Measurements from ENCODE around the gene GABRB1.

GABRB1 gene

GRCh38 chr4:47002580-47002979 is 28.8 kb upstream of the GABRB1 start:
- Histone ChIP-seq H2BK12ac (ENCODE audit: low read length in 2 of 2) (no peak overlapping the region), H3K4me1 (ENCODE audit: control insufficient read depth, insufficient read depth, low read depth, low read length) (no peaks in the 10 kb centered on the region), H3K79me1 (replicated peaks; ENCODE audit: low read length, poor library complexity, severe bottlenecking) (no peaks in the 10 kb centered on the region), H2BK15ac (ENCODE audit: low read depth, poor library complexity, severe bottlenecking) (no peak overlapping the region), H3K36me3 (ENCODE audit: control insufficient read depth in 1 of 2, insufficient read depth in 2 of 2, low read depth in 1 of 2, low read length in 2 of 2) (no peaks in the 10 kb centered on the region), H3K14ac (ENCODE audit: low read length in 2 of 2) (no peak overlapping the region), H2BK120ac (ENCODE audit: low read depth, low read length) (no peak overlapping the region), H3K4me3 (ENCODE audit: insufficient read depth in 1 of 2, low read depth in 1 of 2, low read length in 2 of 2) (no peak overlapping the region), H2BK5ac (ENCODE audit: low read depth, low read length, poor library complexity, severe bottlenecking) (no peak overlapping the region), H3K27ac (ENCODE audit: low read length, poor library complexity, severe bottlenecking) (no peak overlapping the region), H3K4me2 (ENCODE audit: low read length, poor library complexity, severe bottlenecking) (no peak overlapping the region), H4K8ac (ENCODE audit: low read length) (no peak overlapping the region), H3K9ac (ENCODE audit: low read length) (no peak overlapping the region), H3K23ac (ENCODE audit: low read length in 2 of 2) (no peak overlapping the region), H3K9me3 (ENCODE audit: control insufficient read depth, low read length) (no peaks in the 10 kb centered on the region), H2AK5ac (ENCODE audit: low read length, severe bottlenecking) (no peak overlapping the region), H3K4ac (ENCODE audit: low read depth in 1 of 2, low read length in 2 of 2) (no peak overlapping the region), H2AFZ (ENCODE audit: low read depth, low read length) (no peak overlapping the region), H3K27me3 (ENCODE audit: control insufficient read depth in 1 of 2, insufficient read depth in 1 of 2, low read length in 2 of 2) (no peaks in the 10 kb centered on the region), H3K18ac (ENCODE audit: low read depth in 1 of 2, low read length in 2 of 2) (no peak overlapping the region), H4K91ac (ENCODE audit: low read length) (no peak overlapping the region)
- DNase-seq: peak; percentile 66
- 100% methylated on average over 1 of the region's 1 CpG for WGBS

- H2AFZ ChIP-seq (ENCODE audit: low read depth, low read length): no peak overlapping the region
- no peak for DNase-seq
- H3K23ac ChIP-seq (ENCODE audit: low read length in 2 of 2): no peak overlapping the region
- no peak overlapping the region for H2BK120ac ChIP-seq (ENCODE audit: low read depth, low read length)
- no peak overlapping the region for H3K4me2 ChIP-seq (ENCODE audit: low read length, poor library complexity, severe bottlenecking)
- H4K8ac ChIP-seq (ENCODE audit: low read length): no peak overlapping the region
- H3K18ac ChIP-seq (ENCODE audit: low read depth in 1 of 2, low read length in 2 of 2): no peak overlapping the region
- no peak overlapping the region for H3K9ac ChIP-seq (ENCODE audit: low read length)
- H2BK15ac ChIP-seq (ENCODE audit: low read depth, poor library complexity, severe bottlenecking): no peak overlapping the region
- H3K27ac ChIP-seq (ENCODE audit: low read length, poor library complexity, severe bottlenecking): no peak overlapping the region
- no peaks in the 10 kb centered on the region for H3K9me3 ChIP-seq (ENCODE audit: control insufficient read depth, low read length)
- H3K14ac ChIP-seq (ENCODE audit: low read length in 2 of 2): no peak overlapping the region
- no peak overlapping the region for H4K91ac ChIP-seq (ENCODE audit: low read length)
- no peak overlapping the region for H2BK12ac ChIP-seq (ENCODE audit: low read length in 2 of 2)
- H3K27me3 ChIP-seq (ENCODE audit: control insufficient read depth in 1 of 2, insufficient read depth in 1 of 2, low read length in 2 of 2): no peaks in the 10 kb centered on the region
- H2BK5ac ChIP-seq (ENCODE audit: low read depth, low read length, poor library complexity, severe bottlenecking): no peak overlapping the region
- no peak overlapping the region for H2AK5ac ChIP-seq (ENCODE audit: low read length, severe bottlenecking)
- H3K4me3 ChIP-seq (ENCODE audit: insufficient read depth in 1 of 2, low read depth in 1 of 2, low read length in 2 of 2): no peak overlapping the region
- peaks cover 2% of the 10 kb centered on the region for H3K4me1 ChIP-seq (ENCODE audit: control insufficient read depth, insufficient read depth, low read depth, low read length)
- H3K79me1 ChIP-seq (replicated peaks; ENCODE audit: low read length, poor library complexity, severe bottlenecking): no peaks in the 10 kb centered on the region
- no peak overlapping the region for H3K4ac ChIP-seq (ENCODE audit: low read depth in 1 of 2, low read length in 2 of 2)
- no peaks in the 10 kb centered on the region for H3K36me3 ChIP-seq (ENCODE audit: control insufficient read depth in 1 of 2, insufficient read depth in 2 of 2, low read depth in 1 of 2, low read length in 2 of 2)
These were observed 20.9 kb upstream of the GABRB1 start for GRCh38 chr4:47010347-47010911.

GRCh38 chr4:47010912-47011446 is 20.4 kb upstream of the GABRB1 start:
- no peak overlapping the region for H4K91ac ChIP-seq (ENCODE audit: low read length)
- H3K79me1 ChIP-seq (replicated peaks; ENCODE audit: low read length, poor library complexity, severe bottlenecking): no peaks in the 10 kb centered on the region
- H2BK120ac ChIP-seq (ENCODE audit: low read depth, low read length): no peak overlapping the region
- H2BK15ac ChIP-seq (ENCODE audit: low read depth, poor library complexity, severe bottlenecking): no peak overlapping the region
- H2BK12ac ChIP-seq (ENCODE audit: low read length in 2 of 2): no peak overlapping the region
- H3K4me1 ChIP-seq (ENCODE audit: control insufficient read depth, insufficient read depth, low read depth, low read length): peaks cover 2% of the 10 kb centered on the region
- H3K4me2 ChIP-seq (ENCODE audit: low read length, poor library complexity, severe bottlenecking): no peak overlapping the region
- H3K9me3 ChIP-seq (ENCODE audit: control insufficient read depth, low read length): no peaks in the 10 kb centered on the region
- peak overlapping the region in 1 of 2 experiments; percentile 11 for H3K18ac ChIP-seq (ENCODE audit: low read depth in 1 of 2, low read length in 2 of 2)
- H3K27ac ChIP-seq (ENCODE audit: low read length, poor library complexity, severe bottlenecking): no peak overlapping the region
- H2BK5ac ChIP-seq (ENCODE audit: low read depth, low read length, poor library complexity, severe bottlenecking): no peak overlapping the region
- DNase-seq: no peak
- no peaks in the 10 kb centered on the region for H3K27me3 ChIP-seq (ENCODE audit: control insufficient read depth in 1 of 2, insufficient read depth in 1 of 2, low read length in 2 of 2)
- no peak overlapping the region for H3K23ac ChIP-seq (ENCODE audit: low read length in 2 of 2)
- H3K36me3 ChIP-seq (ENCODE audit: control insufficient read depth in 1 of 2, insufficient read depth in 2 of 2, low read depth in 1 of 2, low read length in 2 of 2): no peaks in the 10 kb centered on the region
- H3K9ac ChIP-seq (ENCODE audit: low read length): no peak overlapping the region
- H4K8ac ChIP-seq (ENCODE audit: low read length): no peak overlapping the region
- no peak overlapping the region for H3K4ac ChIP-seq (ENCODE audit: low read depth in 1 of 2, low read length in 2 of 2)
- H3K14ac ChIP-seq (ENCODE audit: low read length in 2 of 2): no peak overlapping the region
- WGBS: 66% methylated on average over 2 of the region's 2 CpGs
- peak overlapping the region; percentile 88 for H2AFZ ChIP-seq (ENCODE audit: low read depth, low read length)
- no peak overlapping the region for H3K4me3 ChIP-seq (ENCODE audit: insufficient read depth in 1 of 2, low read depth in 1 of 2, low read length in 2 of 2)
- no peak overlapping the region for H2AK5ac ChIP-seq (ENCODE audit: low read length, severe bottlenecking)

- Histone ChIP-seq H3K4me1 (ENCODE audit: control insufficient read depth, insufficient read depth, low read depth, low read length) (peaks cover 2% of the 10 kb centered on the region), H3K4me2 (ENCODE audit: low read length, poor library complexity, severe bottlenecking) (no peak overlapping the region), H2AK5ac (ENCODE audit: low read length, severe bottlenecking) (no peak overlapping the region), H3K9ac (ENCODE audit: low read length) (no peak overlapping the region), H2BK120ac (ENCODE audit: low read depth, low read length) (no peak overlapping the region), H3K4me3 (ENCODE audit: insufficient read depth in 1 of 2, low read depth in 1 of 2, low read length in 2 of 2) (no peak overlapping the region), H2BK15ac (ENCODE audit: low read depth, poor library complexity, severe bottlenecking) (no peak overlapping the region), H4K8ac (ENCODE audit: low read length) (no peak overlapping the region), H3K14ac (ENCODE audit: low read length in 2 of 2) (no peak overlapping the region), H2BK12ac (ENCODE audit: low read length in 2 of 2) (no peak overlapping the region), H3K18ac (ENCODE audit: low read depth in 1 of 2, low read length in 2 of 2) (no peak overlapping the region), H3K4ac (ENCODE audit: low read depth in 1 of 2, low read length in 2 of 2) (no peak overlapping the region), H2BK5ac (ENCODE audit: low read depth, low read length, poor library complexity, severe bottlenecking) (no peak overlapping the region), H3K9me3 (ENCODE audit: control insufficient read depth, low read length) (no peaks in the 10 kb centered on the region), H3K27ac (ENCODE audit: low read length, poor library complexity, severe bottlenecking) (peak overlapping the region; percentile 21), H2AFZ (ENCODE audit: low read depth, low read length) (no peak overlapping the region), H3K36me3 (ENCODE audit: control insufficient read depth in 1 of 2, insufficient read depth in 2 of 2, low read depth in 1 of 2, low read length in 2 of 2) (no peaks in the 10 kb centered on the region), H3K27me3 (ENCODE audit: control insufficient read depth in 1 of 2, insufficient read depth in 1 of 2, low read length in 2 of 2) (no peaks in the 10 kb centered on the region), H3K79me1 (replicated peaks; ENCODE audit: low read length, poor library complexity, severe bottlenecking) (no peaks in the 10 kb centered on the region), H4K91ac (ENCODE audit: low read length) (no peak overlapping the region), H3K23ac (ENCODE audit: low read length in 2 of 2) (no peak overlapping the region)
- no peak for DNase-seq
These were observed 18.7 kb upstream of the GABRB1 start for GRCh38 chr4:47012676-47013075.
